Stimulated activated CD8-positive, alpha-beta memory T cell treated with anti-CD3 and anti-CD28 coated beads, Interleukin-4, amount 100 ng/mL, for 1 hour (primary cell): ENCODE data around the gene POU2AF3.

Experiments used
- DNase-seq, 2 donors: peaks; one replicate each; pipeline ENCODE4 v3.0.0-alpha.2; 2020; ENCODE audit warnings: low read depth in 2 of 2, low spot score in 1 of 2

POU2AF3 gene

DNA sequence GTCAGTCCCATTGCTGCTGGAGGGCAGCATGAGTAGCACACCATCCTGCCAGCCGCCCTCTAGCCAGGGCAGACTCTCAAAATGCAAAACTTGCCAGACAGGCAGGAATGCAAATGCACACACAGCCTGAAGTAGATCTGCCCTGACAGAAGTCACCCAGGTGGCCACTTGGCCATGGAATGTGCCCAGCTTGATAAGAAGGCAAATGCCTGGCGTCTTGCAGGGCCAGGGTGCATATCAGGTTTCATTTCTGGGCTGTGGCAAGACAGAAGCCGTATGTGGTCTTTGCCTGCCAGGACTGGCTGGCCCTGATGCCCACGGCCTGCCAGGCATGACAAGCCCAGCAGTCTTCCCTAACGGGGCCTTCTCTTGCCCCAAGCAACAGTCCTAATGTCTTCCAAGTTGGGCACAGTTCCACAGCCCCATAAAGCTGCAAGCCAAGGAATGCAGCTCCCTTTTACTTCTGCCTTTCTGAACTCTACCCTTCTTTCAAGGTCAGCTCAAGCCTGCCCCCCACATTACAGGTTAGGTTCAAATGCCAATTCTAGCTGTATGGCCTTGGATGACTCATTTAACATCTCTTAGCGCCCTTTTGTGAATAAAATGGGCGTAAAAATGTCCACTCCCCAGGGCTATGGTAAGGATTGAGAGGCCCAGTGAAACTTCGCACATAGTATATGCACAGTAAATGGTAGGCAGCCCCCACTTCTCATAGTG lies 29.7 kb downstream of the POU2AF3 start:
- DNase-seq = no peak

DNA sequence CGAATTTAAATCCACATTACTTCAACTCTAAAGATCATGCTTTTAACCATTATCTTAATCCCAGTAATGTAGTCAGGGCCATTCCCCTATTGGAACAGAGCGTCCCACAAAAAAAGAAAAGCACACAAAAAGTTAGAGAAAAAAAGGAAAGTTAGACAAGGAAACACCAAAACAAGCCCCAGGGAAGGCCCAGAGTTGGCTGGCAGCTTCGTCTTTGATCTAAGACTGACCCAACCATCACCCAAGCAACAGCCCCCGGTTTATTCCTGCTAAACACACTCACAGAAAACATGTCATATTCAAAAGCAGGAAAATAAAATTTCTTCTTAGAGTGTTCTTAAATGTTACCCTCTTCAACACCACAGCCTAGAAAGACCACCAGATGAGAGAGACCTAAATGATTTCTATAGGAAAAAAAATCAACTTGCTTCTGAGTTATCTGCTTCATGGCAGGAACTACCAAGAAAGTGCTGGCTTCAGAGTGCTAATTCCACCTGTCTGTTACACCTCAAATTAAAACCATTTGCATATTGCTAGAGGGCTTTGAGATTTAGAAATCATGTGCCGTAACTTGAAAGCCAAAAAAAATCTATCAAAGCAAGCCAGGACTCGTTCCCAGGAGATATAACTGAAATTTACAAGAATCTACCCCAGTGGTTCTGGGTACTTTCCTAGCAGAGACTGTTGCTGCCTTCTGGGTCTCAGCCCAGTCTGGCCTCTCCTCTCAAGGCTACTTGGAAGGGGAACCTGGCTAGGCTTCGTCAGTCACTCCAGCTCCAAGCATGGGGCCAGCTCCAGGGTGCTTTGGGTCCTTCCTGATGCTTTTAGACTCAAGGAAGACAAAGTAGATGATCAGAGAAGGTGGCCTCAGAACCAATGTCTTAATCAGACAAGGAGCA lies 31.2 kb downstream of the POU2AF3 start:
- DNase-seq = no peak

DNA sequence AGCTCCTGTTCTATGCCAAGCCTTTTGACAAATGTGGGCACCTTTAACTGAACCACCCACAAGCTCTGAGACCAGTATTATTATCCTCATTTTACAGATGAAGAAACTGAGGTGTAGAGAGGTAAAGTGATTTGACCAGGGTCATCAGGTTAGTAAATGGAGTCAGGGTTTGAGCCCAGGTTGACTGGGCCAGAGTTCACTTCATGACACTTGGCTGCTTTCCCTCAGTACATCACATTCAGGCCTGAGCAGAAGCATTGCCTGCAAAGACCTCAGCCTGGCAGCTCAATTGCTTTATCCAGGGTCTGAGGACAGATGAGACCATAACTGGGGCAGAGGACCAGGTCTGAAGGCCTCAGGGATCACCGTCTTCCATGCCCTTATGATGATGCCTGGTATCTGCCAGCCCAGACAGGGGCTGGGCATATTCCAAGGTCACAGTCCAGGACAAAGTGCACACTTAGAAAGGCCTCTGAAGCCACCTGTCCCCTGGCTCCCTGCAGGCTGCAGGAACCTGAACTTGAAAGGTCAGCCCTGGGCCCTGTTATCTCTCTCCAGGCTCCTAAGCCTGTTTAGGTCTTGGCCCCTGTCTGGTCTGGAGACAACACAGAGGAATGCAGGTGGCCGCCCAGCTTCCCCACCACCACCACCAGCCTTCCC lies 32.0 kb downstream of the POU2AF3 start:
- DNase-seq = no peak

DNA sequence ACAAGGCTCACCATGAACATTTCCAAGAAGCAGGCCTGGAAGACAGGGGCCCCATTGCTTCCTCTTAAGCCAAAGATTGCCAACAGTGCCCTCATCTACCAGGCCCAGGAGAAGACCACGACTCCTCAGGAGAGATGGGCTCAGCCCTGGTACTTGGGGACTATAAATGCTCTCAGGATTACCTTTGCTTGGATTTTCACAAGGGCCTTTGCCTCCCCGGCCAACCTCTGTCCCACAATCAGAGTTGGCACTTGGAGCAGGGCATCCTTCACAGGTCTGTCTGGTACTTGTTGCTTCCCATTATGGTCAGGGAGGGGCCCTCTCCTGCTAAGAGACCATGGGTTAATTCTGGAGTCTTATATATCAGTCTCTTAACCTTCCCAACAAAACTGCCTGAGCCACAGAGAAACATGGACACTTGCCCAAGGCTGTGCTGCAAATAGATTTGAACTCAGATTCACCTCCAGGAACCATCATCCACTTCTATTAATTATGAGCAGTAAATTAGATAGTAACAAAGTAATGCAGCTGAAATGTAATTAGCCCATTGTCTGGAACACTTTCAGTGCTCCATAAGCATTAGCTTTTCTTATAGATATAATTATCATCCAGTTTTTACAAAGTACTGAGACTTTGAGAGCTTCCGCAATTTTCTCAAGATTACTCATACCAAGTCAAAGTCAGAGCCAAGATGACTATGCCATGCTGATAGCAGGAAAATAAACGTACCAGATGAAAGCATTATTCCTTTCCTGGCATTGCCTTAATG lies 33.5 kb downstream of the POU2AF3 start:
- no peak for DNase-seq

DNA sequence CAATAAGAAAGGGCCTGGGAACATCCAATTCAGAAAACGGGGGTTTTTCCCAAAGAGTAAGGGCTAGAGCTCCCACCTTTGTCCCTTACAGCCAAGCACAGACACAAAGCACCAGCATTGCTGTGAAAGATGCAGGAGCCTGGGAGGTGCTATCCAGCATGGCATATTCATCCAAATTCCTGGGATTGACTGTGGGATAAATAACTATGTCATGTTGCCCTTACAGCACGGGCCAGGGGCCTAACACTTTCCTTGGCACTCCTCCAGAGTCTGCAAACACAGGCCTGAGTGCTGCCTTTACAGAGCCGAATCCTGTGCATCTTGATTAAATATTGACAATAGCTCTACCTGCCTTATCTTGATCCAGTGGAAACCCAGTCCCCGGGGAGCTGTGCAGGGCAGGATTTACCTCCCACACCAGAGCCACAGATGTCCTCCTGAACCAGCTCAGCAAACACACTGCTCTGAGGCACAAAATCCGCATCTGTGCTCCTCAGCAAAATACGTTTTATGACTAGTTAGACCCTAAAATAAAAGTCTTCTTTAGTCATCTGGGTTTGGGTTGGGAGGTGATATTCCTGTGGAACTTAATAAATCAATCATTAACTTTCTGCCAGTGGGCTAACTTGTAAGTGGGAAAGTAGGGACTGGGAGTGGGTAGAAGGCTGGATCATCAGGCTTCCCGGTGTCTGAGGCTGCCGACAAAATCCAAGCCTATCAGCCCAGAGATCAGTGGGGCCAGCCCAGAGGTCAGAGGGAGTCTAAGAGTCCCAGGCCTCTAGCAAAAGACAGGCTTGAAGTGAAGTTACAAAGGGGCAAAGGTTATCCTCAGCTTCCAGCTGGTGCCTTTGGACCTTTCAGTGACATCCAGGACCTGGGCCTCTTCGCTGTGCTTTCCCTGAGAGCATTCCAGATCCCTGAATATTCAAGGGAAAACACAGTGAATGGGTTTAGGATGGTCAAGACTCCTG lies 36.5 kb downstream of the POU2AF3 start:
- no peak for DNase-seq

- no peak for DNase-seq
Observed at GRCh38 chr11:111335549-111335948, 37.2 kb downstream of the POU2AF3 start.

DNA sequence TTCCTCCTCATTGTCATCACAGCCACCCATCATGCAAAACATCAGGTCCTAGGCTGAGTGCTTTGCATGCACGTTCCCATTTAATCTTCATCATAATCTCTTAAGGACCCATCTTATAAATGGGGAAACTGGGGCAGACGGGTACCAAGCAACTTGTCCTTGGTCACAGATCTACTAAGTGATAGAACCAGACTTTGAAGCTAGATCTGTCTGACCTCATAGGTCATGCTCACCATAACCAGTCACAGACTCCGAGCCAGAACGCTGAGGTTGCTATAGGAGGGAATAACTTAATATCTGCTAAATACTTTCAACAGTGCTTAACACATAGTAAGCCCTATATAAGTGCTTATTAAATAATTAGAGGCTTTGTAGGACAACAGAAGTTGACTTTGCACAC lies 37.7 kb downstream of the POU2AF3 start:
- DNase-seq = no peak

DNA sequence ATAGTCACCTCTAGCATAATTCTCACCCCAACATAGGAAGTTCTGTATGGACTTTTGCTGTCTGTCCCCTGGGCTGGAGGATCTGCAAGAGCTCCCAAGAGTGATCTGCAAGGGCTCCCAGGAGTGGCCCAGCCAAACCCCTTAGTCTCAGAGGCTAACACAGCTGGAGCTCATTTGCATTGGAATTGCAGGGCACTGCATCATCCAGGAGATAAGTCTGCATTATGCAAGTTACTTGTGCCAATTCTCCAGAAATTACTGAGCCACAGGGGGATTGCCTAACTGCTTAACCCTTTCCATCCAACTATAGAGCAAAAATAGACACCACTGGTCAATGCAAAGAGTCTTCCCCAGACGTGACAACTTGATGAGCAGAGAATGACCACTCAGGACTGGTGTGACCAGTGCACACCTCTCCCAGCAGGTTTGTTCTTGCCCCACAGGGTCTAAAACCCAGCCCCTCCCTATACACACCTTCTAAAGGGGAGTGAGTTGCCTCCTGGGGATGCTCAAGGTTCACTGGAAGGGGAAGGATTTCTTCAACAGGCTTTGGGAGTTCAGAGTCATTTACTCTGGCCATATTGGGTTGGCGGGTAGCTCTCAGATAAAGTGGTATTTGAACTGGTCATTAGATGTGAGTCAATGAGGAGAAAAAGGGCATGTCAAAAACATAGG lies 38.4 kb downstream of the POU2AF3 start:
- no peak for DNase-seq

DNA sequence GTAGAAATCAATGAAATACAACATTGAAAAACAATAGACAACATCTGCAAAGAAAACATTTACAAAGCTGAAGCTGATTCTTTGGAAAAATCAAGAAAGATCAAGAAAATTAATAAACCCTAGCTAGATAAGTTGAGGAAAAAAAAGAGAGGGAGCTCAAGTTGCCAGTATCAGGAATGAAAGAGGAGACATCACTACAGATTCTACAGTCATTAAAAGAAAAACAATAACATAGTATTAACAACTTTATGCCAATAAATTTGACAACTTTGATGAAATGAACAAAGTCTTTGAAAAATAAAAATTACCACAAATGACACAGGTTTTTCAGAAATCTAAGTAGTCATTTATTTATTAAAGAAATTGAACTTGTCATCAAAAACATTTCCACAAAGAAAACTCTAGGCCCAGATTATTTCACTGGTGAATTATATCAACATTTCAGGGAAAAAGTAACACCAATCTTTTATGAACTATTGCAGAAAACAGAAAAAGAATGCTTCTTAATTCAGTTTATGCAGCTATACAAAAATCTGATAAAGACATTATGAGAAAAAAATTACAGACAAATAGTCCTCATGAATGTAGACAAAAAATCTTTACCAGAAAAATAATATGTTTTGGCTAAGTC lies 41.5 kb downstream of the POU2AF3 start:
- no peak for DNase-seq

- no peak for DNase-seq
Observed at GRCh38 chr11:111342329-111342728, 44.0 kb downstream of the POU2AF3 start.

- DNase-seq = no peak
Observed at GRCh38 chr11:111344032-111344431, 45.7 kb downstream of the POU2AF3 start.

- DNase-seq = no peak
Observed at GRCh38 chr11:111347002-111347722, 48.8 kb downstream of the POU2AF3 start.

- no peak for DNase-seq
Observed at GRCh38 chr11:111347723-111348115, 49.4 kb downstream of the POU2AF3 start.

GRCh38 chr11:111348147-111348546 lies 49.8 kb downstream of the POU2AF3 start:
- DNase-seq = no peak

GRCh38 chr11:111349191-111349695 lies 50.9 kb downstream of the POU2AF3 start:
- DNase-seq = no peak

- DNase-seq = no peak
Observed at GRCh38 chr11:111350811-111351210, 52.5 kb downstream of the POU2AF3 start.

DNA sequence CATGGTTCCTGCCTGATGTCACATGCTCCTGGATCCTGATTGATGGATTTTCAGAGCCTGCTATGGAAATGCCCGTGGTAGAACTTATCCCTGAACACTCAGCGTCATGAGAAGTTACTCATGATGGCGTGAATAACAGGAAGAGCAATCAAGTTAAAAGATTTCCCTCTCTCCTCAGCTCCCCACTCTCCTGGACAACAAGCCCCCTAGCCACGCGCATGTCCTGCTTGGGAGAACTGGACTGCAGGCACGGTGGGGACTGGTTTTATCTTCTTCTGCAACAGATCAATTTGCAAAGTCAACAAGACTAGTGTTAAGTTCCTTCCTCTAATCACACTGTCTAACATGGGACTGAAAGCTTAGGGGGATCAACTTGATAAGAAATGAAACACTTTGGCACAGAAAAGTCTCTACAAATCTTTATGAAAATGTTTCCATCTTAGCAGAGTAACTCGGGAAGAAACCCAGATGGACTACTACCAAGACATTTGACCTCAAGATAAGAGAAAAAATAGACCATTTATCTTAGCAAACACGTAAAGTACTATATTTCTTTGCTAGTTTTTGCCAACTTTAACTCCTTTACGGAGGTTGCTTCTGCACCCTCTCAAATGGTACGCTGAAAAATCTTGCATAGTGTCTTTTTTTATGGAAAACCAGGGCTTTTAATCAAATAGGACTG lies 53.2 kb downstream of the POU2AF3 start:
- DNase-seq = no peak
